Renal cortex interstitium (tissue), 15 donors: Measurements from ENCODE around the gene OR9Q2. TPM values are rescaled to one million over a fixed set of nuclear protein-coding genes. Genes with fewer than 3 reads are reported as not detected.
"Not testable (repeated sequence)": the region's sequence is repeated elsewhere in the genome, so short reads cannot be mapped to it uniquely, and the experiment has no call there.

Experiments used
- DNase-seq, 11 donors: peaks; one replicate each; pipeline ENCODE4 v3.0.0-alpha.2; 2013; ENCODE audit warnings: low read depth in 9 of 11, low spot score in 4 of 11; ENCODE audit errors: extremely low read depth in 1 of 11
- long read RNA-seq, 16 experiments: transcript quantifications; one replicate each; lab custom pipeline, GENCODE V29; 2026
- polyA plus RNA-seq, 3 donors: library from polyadenylated mRNA; unstranded; fragments of 120-200 nt; gene quantifications; one replicate each; pipeline ENCODE4 v1.2.1, GENCODE V29; 2013; ENCODE audit not compliant: insufficient read length in 3 of 3

The OR9Q2 gene, protein sequence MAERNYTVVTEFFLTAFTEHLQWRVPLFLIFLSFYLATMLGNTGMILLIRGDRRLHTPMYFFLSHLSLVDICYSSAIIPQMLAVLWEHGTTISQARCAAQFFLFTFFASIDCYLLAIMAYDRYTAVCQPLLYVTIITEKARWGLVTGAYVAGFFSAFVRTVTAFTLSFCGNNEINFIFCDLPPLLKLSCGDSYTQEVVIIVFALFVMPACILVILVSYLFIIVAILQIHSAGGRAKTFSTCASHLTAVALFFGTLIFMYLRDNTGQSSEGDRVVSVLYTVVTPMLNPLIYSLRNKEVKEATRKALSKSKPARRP
- not detected for polyA plus RNA-seq
- long read RNA-seq, donor 1, partial matches to known transcripts, result 0 of 1 reads
- long read RNA-seq, donor 1, other reads (novel, unspliced or antisense), result 0 of 1 reads
- long read RNA-seq, donor 2, result 0 reads
- long read RNA-seq, donor 3, result 0 reads
- long read RNA-seq, donor 4, result 0 reads
- long read RNA-seq, donor 5, result 0 reads
- long read RNA-seq, donor 6, result 0 reads
- long read RNA-seq, donor 7, result 0 reads
- long read RNA-seq, donor 8, result 0 reads
- long read RNA-seq, donor 9, result 0 reads
- long read RNA-seq, donor 10, result 0 reads
- long read RNA-seq, donor 11, result 0 reads
- long read RNA-seq, donor 12, result 0 reads
- long read RNA-seq, donor 13, result 0 reads
- long read RNA-seq, donor 14, result 0 reads
- long read RNA-seq, donor 15, result 0 reads
- long read RNA-seq, donor 16, result 0 reads

DNA sequence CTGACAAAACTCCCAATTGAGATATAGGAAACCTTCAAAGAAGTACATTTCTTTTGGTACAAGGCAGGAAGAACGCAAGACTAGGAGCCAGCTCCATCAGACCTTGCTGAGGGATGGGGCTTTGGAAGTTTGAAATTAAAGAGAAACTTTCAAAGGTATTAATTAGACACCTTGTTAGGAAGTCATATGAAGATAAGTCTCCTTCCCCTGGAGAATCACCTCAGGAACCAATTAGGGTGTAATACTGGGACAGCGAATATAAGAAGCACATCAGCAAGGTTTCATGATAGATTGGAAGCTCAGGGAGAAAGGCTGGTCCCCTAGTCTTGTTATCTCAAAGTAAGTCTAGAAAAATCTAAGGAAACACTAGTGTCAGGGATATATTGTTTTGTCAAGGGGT is at the start of gene OR9Q2:
Gene OR9Q2, plus strand, starts transcription at position 301 of the 400 bp plus-strand sequence. CDS start 1,421 bp downstream, outside the sequence.
- no peak for DNase-seq

DNA sequence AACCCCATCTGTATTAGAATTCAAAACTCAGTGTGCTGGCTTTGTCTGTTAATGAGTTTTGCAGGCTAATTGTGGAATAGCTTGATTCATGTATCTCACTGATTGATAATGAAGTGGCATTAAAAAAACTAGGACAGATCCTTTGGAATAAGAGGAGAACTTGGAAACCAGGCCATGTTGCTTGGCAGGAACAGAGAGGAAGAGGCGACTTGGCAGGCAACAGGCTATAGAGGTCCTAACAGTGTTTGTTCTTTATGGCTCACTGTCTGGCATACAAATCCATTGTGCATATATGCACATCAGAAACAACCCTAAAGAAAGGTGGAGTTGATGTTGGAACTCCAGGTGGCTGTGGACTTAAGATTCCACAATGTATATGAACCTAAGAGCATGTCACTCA is 46.1 kb upstream of the OR9Q2 start:
- DNase-seq, result no peak

DNA sequence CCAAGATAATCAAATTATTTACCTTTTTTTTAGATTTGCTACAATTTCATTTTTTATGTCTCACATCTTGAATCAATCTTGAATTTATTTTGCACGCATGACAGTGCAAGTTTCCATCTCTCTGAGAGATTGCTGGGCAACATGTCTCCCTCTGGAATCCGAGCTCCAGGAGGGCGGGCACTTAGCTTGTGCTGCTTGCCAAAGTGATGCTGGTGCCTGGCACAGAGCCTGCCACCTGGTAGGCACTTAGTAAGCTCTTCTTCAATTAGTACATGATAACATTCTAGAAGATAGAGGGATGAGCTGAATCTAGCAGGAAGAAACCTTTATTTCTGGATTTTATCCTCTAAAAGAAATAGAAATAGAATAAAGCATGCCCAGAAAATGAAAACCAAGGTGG is 36.1 kb upstream of the OR9Q2 start:
- DNase-seq, result no peak

DNA sequence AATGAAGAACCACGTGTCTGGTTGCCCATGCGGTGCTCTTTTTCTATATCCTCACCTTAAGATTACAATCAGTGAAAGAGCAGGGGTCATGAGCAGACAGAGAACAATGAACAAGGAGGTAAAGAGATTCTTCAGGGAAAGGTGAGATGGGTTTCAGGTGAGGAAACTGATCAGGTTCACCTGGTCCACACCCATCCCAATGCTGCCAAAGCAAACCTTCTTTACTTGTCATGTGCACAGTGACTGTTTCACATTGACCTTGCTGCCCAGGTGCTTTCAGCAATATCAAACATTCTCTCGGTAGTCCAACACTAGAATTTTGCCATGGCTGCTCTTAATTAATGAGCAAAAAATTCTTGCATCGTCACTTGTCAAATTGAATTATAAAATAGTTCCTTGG is 24.5 kb upstream of the OR9Q2 start:
- no peak for DNase-seq

DNA sequence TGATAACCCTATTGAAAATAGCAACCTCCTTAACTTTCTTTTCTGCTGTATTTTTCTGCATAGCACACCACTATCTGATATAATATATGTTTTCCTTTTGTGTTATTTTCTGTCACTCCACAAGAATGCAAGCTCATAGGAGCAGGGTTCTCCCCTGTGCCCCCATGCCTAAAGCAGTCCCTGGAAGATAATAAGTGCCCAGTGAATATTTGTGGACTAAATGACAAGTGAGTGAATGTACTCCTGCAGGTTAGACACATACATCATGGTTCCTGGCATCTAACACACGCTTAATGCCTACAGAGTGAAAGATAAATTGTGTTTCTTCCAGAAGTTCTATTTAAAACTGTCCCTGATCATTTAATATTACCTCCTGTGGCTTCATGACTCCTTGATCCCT is 23.9 kb upstream of the OR9Q2 start:
- DNase-seq, result no peak

DNA sequence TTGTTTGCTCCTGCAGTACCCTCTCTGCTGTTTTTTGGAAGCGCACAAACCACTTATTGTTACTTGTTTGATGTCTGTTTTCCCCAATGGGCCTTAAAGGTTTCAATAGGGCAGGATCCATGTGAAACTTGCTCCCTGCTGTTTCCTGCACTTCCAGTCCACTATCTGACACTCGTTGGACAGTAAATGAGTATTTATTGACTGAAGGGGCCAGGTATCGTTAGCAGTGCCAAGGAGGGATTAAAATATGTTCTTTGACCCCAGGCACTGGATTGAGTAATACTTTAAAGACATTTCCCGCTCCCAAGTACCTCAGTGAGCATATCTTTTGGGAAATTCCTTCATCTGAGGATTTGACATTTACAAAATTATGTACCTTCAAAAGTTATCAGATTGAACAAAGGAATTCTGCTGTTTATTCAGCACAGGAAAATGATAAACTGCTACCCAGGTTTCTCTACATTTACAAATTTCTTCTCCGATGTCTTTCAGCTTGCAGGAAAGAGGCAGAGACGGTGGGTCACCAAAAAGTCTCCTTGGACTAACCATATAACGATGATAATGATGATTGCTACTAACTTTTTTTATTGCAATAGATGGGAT is 23.3 kb upstream of the OR9Q2 start:
- DNase-seq, result no peak

DNA sequence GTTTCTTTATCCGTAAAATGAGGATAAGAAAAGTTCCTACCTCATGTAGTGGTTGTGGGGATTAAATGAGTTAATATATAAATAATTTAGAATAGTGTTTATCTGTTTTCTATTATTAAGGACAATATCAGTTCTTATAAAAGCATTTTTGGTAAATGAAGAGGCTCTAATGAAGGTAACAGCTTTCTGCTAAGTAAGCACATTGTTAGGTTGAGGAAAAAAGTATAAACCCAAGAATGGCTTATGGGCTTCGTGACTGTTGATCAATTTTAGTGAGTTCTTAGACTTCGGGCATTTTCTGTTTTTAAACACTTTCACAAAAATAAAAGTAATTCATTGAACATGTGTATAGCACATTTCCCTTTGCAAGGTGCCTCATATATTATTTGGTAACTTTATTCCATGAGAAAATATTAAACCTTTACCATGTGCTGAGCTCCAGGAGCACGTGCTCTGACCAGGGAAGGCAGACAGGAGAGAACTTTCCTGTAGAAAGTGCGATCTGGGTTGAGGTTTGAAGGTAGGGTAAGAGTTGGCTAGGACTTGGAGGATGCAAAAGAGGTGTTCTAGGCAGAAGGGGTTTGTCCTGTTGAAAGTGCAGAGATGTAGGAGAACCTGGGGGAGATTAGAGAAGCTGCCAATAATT is 11.3 kb upstream of the OR9Q2 start:
- no peak for DNase-seq

DNA sequence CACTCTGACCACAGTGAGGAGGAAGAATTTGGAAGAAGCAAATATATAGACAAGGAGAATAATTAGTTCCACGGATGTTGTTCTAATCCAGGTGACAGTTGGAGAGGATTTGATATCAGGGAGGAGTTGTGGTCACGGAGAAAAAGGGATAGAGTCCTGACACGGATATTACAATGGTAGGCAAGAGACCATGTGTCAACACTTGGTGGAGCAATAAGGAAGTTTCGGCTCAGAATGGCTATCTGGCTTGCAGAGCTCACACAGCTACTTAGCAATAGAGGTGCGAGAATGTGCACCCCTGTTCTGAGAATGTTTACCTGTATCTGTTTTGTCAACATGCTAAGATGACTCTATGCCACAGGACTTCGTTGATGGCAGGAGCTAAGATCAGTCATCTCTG is 10.4 kb upstream of the OR9Q2 start:
- no peak for DNase-seq

DNA sequence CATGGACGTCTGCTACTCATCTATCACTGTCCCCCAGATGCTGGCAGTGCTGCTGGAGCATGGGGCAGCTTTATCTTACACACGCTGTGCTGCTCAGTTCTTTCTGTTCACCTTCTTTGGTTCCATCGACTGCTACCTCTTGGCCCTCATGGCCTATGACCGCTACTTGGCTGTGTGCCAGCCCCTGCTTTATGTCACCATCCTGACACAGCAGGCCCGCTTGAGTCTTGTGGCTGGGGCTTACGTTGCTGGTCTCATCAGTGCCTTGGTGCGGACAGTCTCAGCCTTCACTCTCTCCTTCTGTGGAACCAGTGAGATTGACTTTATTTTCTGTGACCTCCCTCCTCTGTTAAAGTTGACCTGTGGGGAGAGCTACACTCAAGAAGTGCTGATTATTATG is 9.2 kb upstream of the OR9Q2 start:
- DNase-seq, result no peak

DNA sequence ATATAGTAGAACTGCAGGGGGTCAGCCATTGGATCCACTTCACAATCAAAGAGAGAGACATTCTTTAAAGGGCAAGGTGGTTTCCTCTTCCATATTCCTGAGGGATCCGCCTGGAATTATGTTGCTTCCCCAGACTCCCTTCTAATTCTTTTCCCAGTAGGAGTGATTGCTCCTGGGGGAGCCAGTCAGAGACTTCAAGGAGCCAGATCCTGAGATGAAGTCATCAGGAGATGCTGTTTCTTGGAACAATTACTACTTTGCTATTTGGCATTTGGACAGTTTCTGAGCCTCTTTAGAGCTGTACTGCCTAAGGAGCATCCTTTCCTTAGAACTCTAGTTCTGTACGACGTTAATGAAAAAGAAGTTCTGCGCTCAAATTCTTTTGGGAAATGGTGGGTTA is 1.9 kb upstream of the OR9Q2 start:
- no peak for DNase-seq

DNA sequence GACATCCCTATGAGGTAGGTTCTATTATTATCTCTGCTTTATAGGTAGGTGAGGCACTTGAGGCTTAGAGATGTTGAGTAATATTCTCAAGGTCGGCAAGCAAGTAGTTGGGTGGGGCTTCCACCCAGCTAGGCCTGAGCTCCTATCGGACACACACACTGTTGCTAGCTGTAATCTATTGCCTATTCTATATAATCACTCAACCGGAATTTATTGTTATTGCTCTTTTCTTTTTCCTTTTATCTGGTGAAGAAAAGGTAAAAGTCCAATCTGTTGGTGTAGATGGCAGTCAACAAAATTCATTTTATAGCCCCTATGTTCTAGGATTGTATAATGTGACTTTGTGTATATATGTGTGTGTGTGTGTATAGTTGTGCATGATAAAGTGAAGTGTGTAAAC is 3.4 kb downstream of the OR9Q2 start:
- no peak for DNase-seq

DNA sequence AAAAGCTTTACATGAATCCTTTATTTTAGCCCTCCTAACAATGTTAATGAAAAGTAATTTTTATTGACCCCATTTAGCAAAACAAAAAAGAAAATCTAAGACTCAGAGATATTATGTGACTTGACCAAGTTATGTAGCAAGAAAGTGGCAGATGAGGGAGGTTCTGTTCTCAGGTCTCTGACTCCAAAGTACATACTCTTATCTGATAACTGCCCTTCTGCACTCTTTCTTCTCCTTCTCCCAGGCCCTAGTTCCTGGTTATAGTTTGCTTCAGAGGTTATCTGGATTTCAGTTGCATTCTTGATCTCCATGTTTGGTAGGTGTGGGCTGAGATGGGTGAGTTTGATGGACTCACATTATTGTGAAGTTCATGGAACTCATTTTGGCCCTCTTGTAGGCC is 4.5 kb downstream of the OR9Q2 start:
- DNase-seq, result no peak

DNA sequence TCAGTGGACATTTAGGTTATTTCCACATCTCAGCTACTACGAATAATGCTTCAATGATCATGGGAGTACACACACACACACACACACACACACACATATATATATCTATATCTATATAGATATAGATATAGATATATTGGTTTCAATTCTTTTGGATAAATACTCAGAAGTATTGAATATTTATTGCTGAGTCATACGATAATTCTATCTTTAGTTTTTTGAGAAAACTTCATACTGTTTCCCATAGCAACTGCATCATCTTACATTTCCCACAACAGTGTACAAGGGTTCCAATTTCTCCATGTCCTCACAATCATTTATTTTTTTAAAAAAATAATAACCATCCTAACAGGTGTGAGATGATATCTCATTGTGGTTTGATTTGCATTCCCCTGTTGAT is 7.1 kb downstream of the OR9Q2 start:
- DNase-seq, result no peak

DNA sequence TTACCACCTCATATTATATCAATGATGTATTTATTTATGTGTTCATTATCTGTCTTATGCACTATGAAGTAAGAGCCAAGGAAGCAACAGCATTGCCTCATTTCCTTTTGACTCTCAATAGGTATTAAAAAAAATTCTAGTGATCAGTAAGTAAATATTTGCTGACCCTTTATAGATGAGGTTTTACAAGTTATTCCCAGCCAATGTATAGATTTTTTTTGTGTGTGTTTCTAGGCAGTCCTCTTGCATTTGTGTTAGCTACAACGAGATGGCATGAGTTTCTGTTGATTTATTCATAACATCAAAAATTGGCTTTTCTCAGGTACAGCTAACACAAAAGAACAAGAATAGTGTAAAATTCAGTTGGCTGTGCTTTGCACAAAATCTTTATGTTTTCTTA is 10.4 kb downstream of the OR9Q2 start:
- no peak for DNase-seq

DNA sequence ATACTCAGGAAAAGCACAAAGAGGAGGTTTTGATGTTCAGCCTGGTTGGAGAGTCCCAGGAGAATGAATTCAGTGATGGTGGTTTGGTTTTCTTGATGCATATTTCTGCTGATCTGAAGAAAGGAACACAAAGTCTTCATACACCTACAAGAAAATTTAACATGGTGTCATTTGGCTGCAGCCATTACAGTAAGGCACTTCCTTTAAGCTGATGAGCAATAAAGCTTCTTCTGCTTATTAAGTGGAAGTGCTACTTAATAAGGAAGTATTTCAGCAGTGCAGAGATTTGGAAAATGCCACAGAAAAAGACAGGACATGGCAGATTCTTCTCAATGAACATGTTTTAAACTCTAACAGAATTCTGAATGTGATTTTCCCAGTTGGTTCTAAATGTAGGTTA is 15.2 kb downstream of the OR9Q2 start, which contains the start of gene OR1S2:
Gene OR1S2, minus strand, starts transcription at position 101 of the 400 bp plus-strand sequence. Its CDS starts 0 bp downstream, at position 101.
- no peak for DNase-seq

DNA sequence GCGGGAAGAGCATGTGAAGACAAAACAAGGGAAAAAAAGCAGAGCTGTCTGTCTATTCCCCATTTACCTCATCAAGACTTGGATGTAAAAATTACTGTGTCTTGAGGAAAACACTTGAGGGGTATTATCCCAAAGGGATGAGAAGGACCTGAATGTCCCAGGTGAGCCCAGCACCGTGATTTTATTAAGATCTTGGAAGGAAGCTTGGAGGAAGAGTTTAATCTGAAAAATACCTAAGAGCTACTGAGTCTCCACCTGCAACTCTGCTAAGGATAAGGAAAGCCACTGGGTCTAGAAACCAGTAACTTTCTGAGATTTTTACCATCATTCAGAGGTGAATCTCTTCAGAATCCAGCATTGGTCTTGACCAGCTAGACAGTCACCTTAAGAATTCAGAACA is 23.6 kb downstream of the OR9Q2 start, which contains the start of gene OR1S1:
Gene OR1S1, plus strand, starts transcription at position 301 of the 400 bp plus-strand sequence.
- not testable (repeated sequence) for DNase-seq

DNA sequence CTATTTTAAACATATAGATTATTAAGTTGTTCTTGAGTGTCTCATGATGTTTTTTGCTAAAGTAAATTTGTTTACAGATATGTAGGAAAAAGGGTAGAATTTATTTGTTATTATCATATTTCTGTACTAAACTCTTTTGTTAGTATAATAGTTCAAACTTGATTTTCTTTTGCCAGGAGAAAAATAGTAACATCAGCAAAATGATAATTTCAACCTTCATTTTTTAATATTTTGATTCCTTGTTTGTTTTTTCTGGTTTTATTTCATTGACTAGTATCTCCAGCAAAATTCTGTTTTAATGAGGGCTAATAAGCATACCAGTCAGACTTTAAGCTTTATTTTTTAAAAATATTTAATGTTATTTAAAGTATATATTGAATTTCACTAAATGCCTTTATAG is 27.6 kb downstream of the OR9Q2 start:
- DNase-seq, result no peak

DNA sequence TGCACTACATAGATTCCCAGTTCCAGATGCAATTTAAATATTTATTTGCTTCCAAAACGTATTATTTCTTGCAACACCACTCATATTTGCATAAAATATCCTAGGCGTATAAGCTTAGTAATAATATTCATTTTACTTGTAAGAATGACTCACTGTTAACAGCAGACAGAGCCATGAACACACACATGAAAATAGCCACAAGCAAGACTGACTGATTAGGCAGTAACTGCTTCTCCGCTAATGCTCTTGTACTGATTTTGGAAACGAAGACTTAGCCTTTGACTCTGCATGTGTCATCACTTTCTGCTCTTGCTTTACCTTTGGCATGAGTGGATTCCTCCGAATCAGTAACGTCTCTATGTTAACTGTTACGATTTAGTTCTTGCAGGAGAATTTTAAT is 33.9 kb downstream of the OR9Q2 start:
- DNase-seq, result no peak

DNA sequence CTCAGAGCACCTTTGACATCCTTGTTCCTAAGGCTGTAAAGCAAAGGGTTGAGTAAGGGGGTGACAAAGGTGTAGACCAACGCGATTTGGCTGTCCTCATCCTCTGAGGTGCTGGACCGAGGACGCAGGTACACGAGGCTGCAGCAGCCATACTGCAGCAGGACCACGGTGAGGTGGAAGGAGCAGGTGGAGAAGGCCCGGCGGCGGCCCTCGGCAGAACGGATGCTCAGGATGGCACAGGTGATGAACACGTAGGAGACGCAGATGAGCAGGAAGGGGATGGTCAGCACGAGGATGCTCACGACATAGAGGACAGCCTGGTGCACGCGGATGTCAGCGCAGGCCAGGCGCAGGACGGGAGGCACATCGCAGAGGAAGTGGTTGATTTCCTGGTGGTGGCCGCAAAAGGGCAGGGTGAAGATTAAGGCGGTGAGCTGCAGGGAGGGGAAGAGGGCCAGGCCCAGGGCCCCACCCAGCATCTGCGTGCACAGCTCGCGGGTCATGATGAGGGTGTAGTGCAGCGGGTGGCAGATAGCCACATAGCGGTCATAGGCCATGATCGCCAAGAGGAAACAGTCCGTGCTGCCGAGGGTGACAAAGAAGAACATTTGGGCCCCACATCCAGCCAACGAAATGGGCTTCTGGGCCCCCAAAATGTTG is 39.2 kb downstream of the OR9Q2 start:
- DNase-seq, result no peak
